Measurements from ENCODE around the gene HOXB6.

The HOXB6 gene

DNA sequence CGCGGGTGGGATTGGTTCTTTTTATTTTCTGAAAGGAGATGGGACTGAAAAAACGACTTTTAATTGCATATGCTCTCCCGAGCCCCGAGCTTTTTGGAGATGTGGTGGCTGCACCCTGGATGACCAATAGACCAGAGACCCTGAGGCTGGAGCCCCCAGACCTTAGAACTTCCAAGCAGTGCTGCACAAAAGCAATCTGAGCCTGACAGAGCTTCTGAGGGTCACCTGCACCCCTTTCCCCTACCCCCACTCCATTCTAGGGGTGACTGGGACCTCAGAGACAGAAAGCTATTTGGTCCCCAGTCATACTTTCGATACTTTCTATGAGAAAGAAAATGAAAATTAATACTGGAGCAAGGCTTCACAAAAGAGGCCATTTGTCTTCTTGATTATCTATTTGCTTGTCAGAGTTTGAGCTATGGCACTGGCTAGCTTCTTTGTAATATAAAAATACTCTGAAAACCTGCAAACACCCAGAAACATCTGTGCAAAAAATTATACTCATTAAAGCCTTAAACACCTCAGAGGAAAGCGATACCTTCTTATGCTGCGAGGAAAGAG is 30.2 kb downstream of the HOXB6 start:
- CTCF ChIA-PET: interaction anchor here (0.6 to 0.9 kb wide), 3 partner anchors 13 to 211 kb away, joined by 4 to 5 read pairs (median 4); no protein-coding TSS in a partner anchor
- POLR2A ChIA-PET: interaction anchor here (1.3 kb wide), 1 partner anchor 33 kb away, joined by 5 read pairs; no protein-coding TSS in a partner anchor
- peak overlapping the region; percentile 93 for H3K27ac ChIP-seq (ENCODE audit: extremely low read depth, low read depth, low read length)

GRCh38 chr17:48571826-48572417 is 32.9 kb downstream of the HOXB6 start:
- peaks cover 99% of the 10 kb centered on the region for H3K4me1 ChIP-seq (ENCODE audit: control insufficient read depth, insufficient read depth, low read length)
- ChIA-PET CTCF (no interaction called here), POLR2A (no interaction called here)
- peaks cover 8 to 39% of the 10 kb centered on the region in 2 experiments for H3K36me3 ChIP-seq (ENCODE audit: control insufficient read depth in 2 of 2, insufficient read depth in 1 of 2, low read length in 2 of 2)
- TF ChIP-seq ZNF341 (tag by site-specific recombination; IDR thresholded peaks at IDR 0.05; ENCODE audit: low read depth) (peak; percentile 69), ZNF558 (tag by site-specific recombination; IDR thresholded peaks at IDR 0.05) (no peak), OVOL3 (tag by site-specific recombination; IDR thresholded peaks at IDR 0.05) (no peak), ZBTB8A (tag by site-specific recombination; IDR thresholded peaks at IDR 0.05) (0 out of 2 replicates have a peak, but pooled peaks have one; percentile 25), IKZF3 (tag by site-specific recombination; IDR thresholded peaks at IDR 0.05) (0 out of 2 replicates have a peak, but pooled peaks have one; percentile 11)
- H3K9me3 ChIP-seq (ENCODE audit: control insufficient read depth, insufficient read depth, low read depth, low read length): no peaks in the 10 kb centered on the region
- no peak overlapping the region for H3K4me3 ChIP-seq (ENCODE audit: low read depth, low read length)
- H3K27ac ChIP-seq (ENCODE audit: extremely low read depth, low read depth, low read length): peak overlapping the region; percentile 93

More for the DNA sequence above, 30.2 kb downstream of the HOXB6 start:
- peaks cover 82% of the 10 kb centered on the region for H3K4me1 ChIP-seq (ENCODE audit: control insufficient read depth, insufficient read depth, low read length)
- H3K9me3 ChIP-seq (ENCODE audit: control insufficient read depth, insufficient read depth, low read depth, low read length): no peaks in the 10 kb centered on the region
- H3K4me3 ChIP-seq (ENCODE audit: low read depth, low read length): no peak overlapping the region
- TF ChIP-seq, protein P1, sequence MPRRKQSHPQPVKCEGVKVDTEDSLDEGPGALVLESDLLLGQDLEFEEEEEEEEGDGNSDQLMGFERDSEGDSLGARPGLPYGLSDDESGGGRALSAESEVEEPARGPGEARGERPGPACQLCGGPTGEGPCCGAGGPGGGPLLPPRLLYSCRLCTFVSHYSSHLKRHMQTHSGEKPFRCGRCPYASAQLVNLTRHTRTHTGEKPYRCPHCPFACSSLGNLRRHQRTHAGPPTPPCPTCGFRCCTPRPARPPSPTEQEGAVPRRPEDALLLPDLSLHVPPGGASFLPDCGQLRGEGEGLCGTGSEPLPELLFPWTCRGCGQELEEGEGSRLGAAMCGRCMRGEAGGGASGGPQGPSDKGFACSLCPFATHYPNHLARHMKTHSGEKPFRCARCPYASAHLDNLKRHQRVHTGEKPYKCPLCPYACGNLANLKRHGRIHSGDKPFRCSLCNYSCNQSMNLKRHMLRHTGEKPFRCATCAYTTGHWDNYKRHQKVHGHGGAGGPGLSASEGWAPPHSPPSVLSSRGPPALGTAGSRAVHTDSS (tag by site-specific recombination; IDR thresholded peaks at IDR 0.05): no peak
- TF ChIP-seq PRDM1 (tag by site-specific recombination; IDR thresholded peaks at IDR 0.05): peak; percentile 87
- H3K36me3 ChIP-seq (ENCODE audit: control insufficient read depth in 2 of 2, insufficient read depth in 1 of 2, low read length in 2 of 2): peaks cover 0 to 38% of the 10 kb centered on the region in 2 experiments; a peak in 2 of 3 replicates

DNA sequence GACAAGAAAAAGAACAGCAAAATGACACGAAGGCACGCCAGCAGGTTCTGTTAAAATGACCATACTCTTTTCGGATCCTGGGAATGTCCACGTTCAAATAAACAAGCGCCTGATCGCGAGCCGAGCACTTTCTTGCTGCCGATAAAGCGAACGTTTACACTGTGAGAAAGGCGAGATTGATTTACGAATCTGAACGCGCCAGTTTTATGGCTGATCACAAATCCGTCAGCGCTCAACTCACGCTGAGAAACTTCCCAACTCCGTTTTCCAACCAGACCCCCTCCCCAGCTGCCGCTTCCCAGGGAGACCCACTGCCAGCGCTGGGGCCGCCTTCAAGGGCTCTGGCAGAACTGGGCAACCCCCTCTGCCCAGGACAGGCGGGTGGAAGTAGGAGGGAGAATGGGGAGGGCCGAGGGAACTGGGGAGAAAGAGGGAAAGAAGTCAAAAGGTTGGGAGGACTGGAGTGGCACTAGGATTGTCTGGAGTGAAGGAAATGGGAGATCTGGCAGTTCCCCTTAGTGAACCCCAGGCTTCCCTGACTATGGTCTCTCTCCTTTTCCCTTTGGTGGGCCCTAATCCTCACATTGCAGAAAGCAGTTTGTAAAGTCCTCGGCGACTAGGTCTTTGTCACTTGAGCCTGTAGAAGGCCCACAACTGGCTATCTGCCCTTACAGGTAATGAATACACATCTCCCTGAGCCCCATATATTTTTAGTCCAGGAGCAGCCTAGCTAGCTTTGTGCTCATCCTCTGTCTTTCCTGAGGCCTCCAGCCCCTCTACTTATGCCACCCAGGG is 33.6 kb downstream of the HOXB6 start:
- peaks cover 8 to 45% of the 10 kb centered on the region in 2 experiments for H3K36me3 ChIP-seq (ENCODE audit: control insufficient read depth in 2 of 2, insufficient read depth in 1 of 2, low read length in 2 of 2)
- CTCF ChIA-PET: interaction anchor here (0.5 kb wide), 1 partner anchor 83 kb away, joined by 7 read pairs; no protein-coding TSS in a partner anchor
- POLR2A ChIA-PET: interaction anchor here (1.0 kb wide), 1 partner anchor 91 kb away, joined by 3 read pairs; no protein-coding TSS in a partner anchor
- H3K9me3 ChIP-seq (ENCODE audit: control insufficient read depth, insufficient read depth, low read depth, low read length): no peaks in the 10 kb centered on the region
- H3K27ac ChIP-seq (ENCODE audit: extremely low read depth, low read depth, low read length): peak overlapping the region; percentile 93
- H3K4me1 ChIP-seq (ENCODE audit: control insufficient read depth, insufficient read depth, low read length): peaks cover 100% of the 10 kb centered on the region
- no peak overlapping the region for H3K4me3 ChIP-seq (ENCODE audit: low read depth, low read length)
- TF ChIP-seq ZNF433 (tag by site-specific recombination; IDR thresholded peaks at IDR 0.05; ENCODE audit: low read depth) (no peak), TRIM28 (IDR thresholded peaks at IDR 0.05; ENCODE audit: borderline replicate concordance, low read length) (0 out of 2 replicates have a peak, but pooled peaks have one; percentile 28), KLF7 (tag by site-specific recombination; IDR thresholded peaks at IDR 0.05; ENCODE audit: borderline replicate concordance) (peak; percentile 52; the same call in 1 of the 2 replicates), ZNF76 (tag by site-specific recombination; IDR thresholded peaks at IDR 0.05; ENCODE audit: borderline replicate concordance, low read depth) (peak; percentile 42; the same call in 1 of the 2 replicates), KLF1 (tag by site-specific recombination; IDR thresholded peaks at IDR 0.05) (no peak), ZNF423 (tag by site-specific recombination; IDR thresholded peaks at IDR 0.05) (0 out of 2 replicates have a peak, but pooled peaks have one; percentile 56), ZBTB17 (tag by site-specific recombination; IDR thresholded peaks at IDR 0.05) (peak; percentile 96), ZNF664 (tag by site-specific recombination; IDR thresholded peaks at IDR 0.05) (no peak), ZFP69B (tag by site-specific recombination; IDR thresholded peaks at IDR 0.05) (peak; percentile 23; the same call in 1 of the 2 replicates), ZNF280C (tag by site-specific recombination; IDR thresholded peaks at IDR 0.05) (no peak), ZNF121 (tag by site-specific recombination; IDR thresholded peaks at IDR 0.05) (peak; percentile 34; the same call in 1 of the 2 replicates), SCRT1 (tag by site-specific recombination; IDR thresholded peaks at IDR 0.05; ENCODE audit: borderline replicate concordance) (no peak), KLF17 (tag by site-specific recombination; IDR thresholded peaks at IDR 0.05) (peak; percentile 61; the same call in 1 of the 2 replicates), ZNF266 (tag by site-specific recombination; IDR thresholded peaks at IDR 0.05; ENCODE audit: low read depth) (no peak), SP2 (tag by site-specific recombination; IDR thresholded peaks at IDR 0.05) (peak; percentile 25)
- TF ChIP-seq, protein P2, sequence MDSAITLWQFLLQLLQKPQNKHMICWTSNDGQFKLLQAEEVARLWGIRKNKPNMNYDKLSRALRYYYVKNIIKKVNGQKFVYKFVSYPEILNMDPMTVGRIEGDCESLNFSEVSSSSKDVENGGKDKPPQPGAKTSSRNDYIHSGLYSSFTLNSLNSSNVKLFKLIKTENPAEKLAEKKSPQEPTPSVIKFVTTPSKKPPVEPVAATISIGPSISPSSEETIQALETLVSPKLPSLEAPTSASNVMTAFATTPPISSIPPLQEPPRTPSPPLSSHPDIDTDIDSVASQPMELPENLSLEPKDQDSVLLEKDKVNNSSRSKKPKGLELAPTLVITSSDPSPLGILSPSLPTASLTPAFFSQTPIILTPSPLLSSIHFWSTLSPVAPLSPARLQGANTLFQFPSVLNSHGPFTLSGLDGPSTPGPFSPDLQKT (IDR thresholded peaks at IDR 0.05; ENCODE audit: borderline replicate concordance, low read depth, low read length): no peak
